Vagina (tissue), 2 donors: ENCODE results near the gene PLPPR4. TPM values are rescaled to one million over a fixed set of nuclear protein-coding genes. Genes with fewer than 3 reads are reported as not detected.
"Not testable (repeated sequence)": the region's sequence is repeated elsewhere in the genome, so short reads cannot be mapped to it uniquely, and the experiment has no call there.

Experiments
- DNase-seq, 2 donors: peaks; one replicate each; pipeline ENCODE4 v3.0.0-alpha.2; 2017; ENCODE audit errors: extremely low spot score in 2 of 2
- H3K27ac ChIP-seq: fragments of 200-600 bp; sonication (generic); one replicate; pipeline ENCODE4 v1.5.1; 2019
- H3K27me3 ChIP-seq: fragments of 200-600 bp; sonication (generic); one replicate; pipeline ENCODE4 v1.5.1; 2019
- H3K36me3 ChIP-seq, 2 donors: fragments of 200-600 bp; sonication (generic); one replicate each; pipeline ENCODE4 v1.5.1; 2017 to 2019
- H3K4me1 ChIP-seq: fragments of 200-600 bp; sonication (generic); one replicate; pipeline ENCODE4 v1.5.1; 2019
- H3K4me3 ChIP-seq, 2 donors: fragments of 200-600 bp; sonication (generic); 1 replicate in 1 of 2; 2 replicates in 1 of 2; pipeline ENCODE4 v1.5.1; 2016 to 2019
- H3K9me3 ChIP-seq: fragments of 200-600 bp; sonication (generic); one replicate; pipeline ENCODE4 v1.5.1; 2019
- CTCF ChIP-seq, 3 experiments: fragments of 450-650 bp in 2 of 3; fragments of 200-600 bp in 1 of 3; sonication (generic) in 1 of 3; IDR thresholded peaks; one replicate each; pipeline ENCODE4 v1.5.1; 2017 to 2019; ENCODE audit warnings: antibody characterized with exemption in 3 of 3, mild to moderate bottlenecking in 2 of 3, moderate library complexity in 2 of 3
- POLR2A ChIP-seq, 2 donors: fragments of 450-650 bp; IDR thresholded peaks; one replicate each; pipeline ENCODE4 v1.6.1; 2017; ENCODE audit warnings: antibody characterized with exemption in 2 of 2, mild to moderate bottlenecking in 2 of 2, moderate library complexity in 2 of 2
- POLR2AphosphoS5 ChIP-seq, 2 donors: sonication (generic); formaldehyde crosslinking; IDR thresholded peaks; one replicate each; pipeline ENCODE4 v1.9.0; 2017; ENCODE audit warnings: antibody characterized with exemption in 2 of 2, mild to moderate bottlenecking in 2 of 2, low read depth in 1 of 2; ENCODE audit not compliant: insufficient read depth in 1 of 2
- intact Hi-C: fragments of 100-400 bp; cut with DNase I; formaldehyde crosslinking; loops from one replicate; pipeline ENCODE4 v1.15.1; 2023
- total RNA-seq: library from RNA; depleted of rRNA; stranded (reverse); fragments of >200 nt; gene quantifications from one replicate; pipeline ENCODE4 v1.2.3, GENCODE V29; 2016

The PLPPR4 gene
- total RNA-seq, 1 donor from 2014 or later, result 1.5 TPM

DNA sequence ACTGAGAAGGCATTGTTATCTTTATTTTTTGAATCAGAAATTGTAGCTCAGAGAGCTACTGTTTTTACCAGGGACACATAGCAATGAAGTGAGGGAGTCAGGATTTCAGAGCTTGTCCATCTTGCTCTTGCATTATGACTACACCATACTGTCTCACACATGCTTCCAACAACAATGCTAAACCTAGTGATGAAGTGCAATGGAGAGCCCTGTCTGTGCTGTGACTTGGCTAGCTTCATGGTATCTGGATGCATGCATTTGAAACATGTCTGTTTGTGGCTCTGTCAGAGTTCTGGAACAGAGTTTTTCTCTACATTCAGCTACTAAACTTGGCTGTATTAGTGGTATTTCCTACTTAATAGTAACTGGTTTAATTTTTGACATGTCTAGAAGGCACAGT lies 7.0 kb downstream of the PLPPR4 start:
- no peaks in the 10 kb centered on the region for H3K9me3 ChIP-seq
- no peak overlapping the region for H3K4me3 ChIP-seq
- intact Hi-C loops, result no loop called here
- TF ChIP-seq POLR2AphosphoS5 (IDR thresholded peaks at IDR 0.05; ENCODE audit: insufficient read depth in 1 of 2, low read depth in 1 of 2), result no peak
- TF ChIP-seq CTCF (IDR thresholded peaks at IDR 0.05), result no peak
- no peak for TF ChIP-seq POLR2A (IDR thresholded peaks at IDR 0.05)
- no peaks in the 10 kb centered on the region for H3K27me3 ChIP-seq
- no peaks in the 10 kb centered on the region for H3K4me1 ChIP-seq
- DNase-seq, result no peak
- H3K36me3 ChIP-seq, result no peaks in the 10 kb centered on the region
- no peak overlapping the region for H3K27ac ChIP-seq

GRCh38 chr1:99277066-99277465 lies 12.8 kb downstream of the PLPPR4 start:
- no peak for DNase-seq
- Histone ChIP-seq H3K36me3 (no peaks in the 10 kb centered on the region), H3K4me3 (no peak overlapping the region), H3K27ac (no peak overlapping the region), H3K4me1 (no peaks in the 10 kb centered on the region), H3K9me3 (no peaks in the 10 kb centered on the region), H3K27me3 (no peaks in the 10 kb centered on the region)
- intact Hi-C loops, result no loop called here
- TF ChIP-seq POLR2AphosphoS5 (IDR thresholded peaks at IDR 0.05; ENCODE audit: insufficient read depth in 1 of 2, low read depth in 1 of 2) (no peak), CTCF (IDR thresholded peaks at IDR 0.05) (no peak), POLR2A (IDR thresholded peaks at IDR 0.05) (no peak)

DNA sequence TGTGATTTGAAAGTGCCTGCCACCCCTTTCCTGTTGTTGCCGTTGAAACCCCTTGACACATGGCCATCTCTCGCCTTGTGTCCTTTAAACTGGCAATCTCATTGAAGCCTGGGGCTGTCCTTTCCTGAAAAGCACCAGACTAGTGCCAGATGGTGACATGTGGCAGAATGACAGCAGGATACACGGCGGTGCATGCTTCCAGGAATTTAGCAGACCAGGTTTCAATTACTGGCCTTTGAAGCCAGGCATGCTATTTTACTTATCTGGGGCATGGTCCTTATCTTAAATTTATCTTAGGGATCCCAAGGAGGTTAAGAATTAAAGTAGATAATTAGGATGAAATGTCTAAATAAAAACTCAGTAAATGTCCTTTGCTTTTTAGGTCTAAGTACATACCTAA lies 15.2 kb downstream of the PLPPR4 start:
- no peaks in the 10 kb centered on the region for H3K9me3 ChIP-seq
- H3K4me3 ChIP-seq, result no peak overlapping the region
- H3K27ac ChIP-seq, result no peak overlapping the region
- intact Hi-C loops, result no loop called here
- no peaks in the 10 kb centered on the region for H3K27me3 ChIP-seq
- no peaks in the 10 kb centered on the region for H3K36me3 ChIP-seq
- TF ChIP-seq POLR2A (IDR thresholded peaks at IDR 0.05), result no peak
- no peaks in the 10 kb centered on the region for H3K4me1 ChIP-seq
- DNase-seq, result no peak

DNA sequence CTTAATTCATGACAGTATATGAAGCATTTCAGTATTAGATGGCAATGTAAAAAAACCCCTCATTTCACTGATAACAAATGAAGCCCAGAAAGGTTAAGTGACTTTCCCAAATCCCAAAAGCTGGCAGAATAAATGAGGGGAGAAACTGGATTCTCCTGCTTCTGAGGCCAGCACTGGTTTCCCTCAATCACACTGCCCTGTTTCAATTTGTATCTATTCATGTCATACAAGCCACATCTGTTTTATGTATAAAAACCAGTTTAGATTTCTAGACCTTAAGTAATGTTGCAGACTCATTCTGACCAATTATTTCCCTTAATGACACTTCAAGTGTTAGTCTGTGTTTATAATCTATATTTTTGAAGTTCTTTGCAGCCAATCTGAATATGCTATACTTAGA lies 16.8 kb downstream of the PLPPR4 start:
- no peak overlapping the region for H3K27ac ChIP-seq
- no peaks in the 10 kb centered on the region for H3K27me3 ChIP-seq
- H3K36me3 ChIP-seq, result no peaks in the 10 kb centered on the region
- TF ChIP-seq POLR2AphosphoS5 (IDR thresholded peaks at IDR 0.05; ENCODE audit: insufficient read depth in 1 of 2, low read depth in 1 of 2), result no peak
- TF ChIP-seq CTCF (IDR thresholded peaks at IDR 0.05), result no peak
- no peak for TF ChIP-seq POLR2A (IDR thresholded peaks at IDR 0.05)
- no peak for DNase-seq
- H3K4me1 ChIP-seq, result no peaks in the 10 kb centered on the region
- no peaks in the 10 kb centered on the region for H3K9me3 ChIP-seq
- intact Hi-C loops, result no loop called here
- H3K4me3 ChIP-seq, result no peak overlapping the region

DNA sequence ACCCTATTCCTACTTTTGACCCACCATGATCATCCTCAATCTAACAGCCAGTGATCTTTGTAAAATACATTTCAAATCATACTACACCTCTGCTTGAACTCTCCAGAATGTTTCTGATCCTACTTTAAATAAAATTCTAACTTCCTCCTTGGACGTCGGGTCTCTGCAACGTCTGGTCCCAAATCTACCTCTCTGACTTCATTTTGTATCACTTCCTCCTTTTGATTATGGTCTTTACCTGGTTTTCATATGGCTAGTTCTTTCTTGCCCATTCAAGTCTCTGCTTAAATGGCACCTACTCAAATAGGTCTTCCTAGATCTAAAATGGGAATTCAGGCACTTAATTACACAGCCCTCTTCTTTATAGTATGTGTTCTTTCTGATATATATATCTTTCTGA lies 18.2 kb downstream of the PLPPR4 start:
- no peak for TF ChIP-seq POLR2AphosphoS5 (IDR thresholded peaks at IDR 0.05; ENCODE audit: insufficient read depth in 1 of 2, low read depth in 1 of 2)
- Histone ChIP-seq H3K9me3 (no peaks in the 10 kb centered on the region), H3K4me3 (no peak overlapping the region), H3K27me3 (no peaks in the 10 kb centered on the region), H3K4me1 (no peaks in the 10 kb centered on the region), H3K27ac (no peak overlapping the region), H3K36me3 (no peaks in the 10 kb centered on the region)
- intact Hi-C loops, result no loop called here
- no peak for DNase-seq

- H3K9me3 ChIP-seq, H3K27ac ChIP-seq, DNase-seq, intact Hi-C loops, H3K27me3 ChIP-seq, H3K4me3 ChIP-seq, H3K4me1 ChIP-seq, H3K36me3 ChIP-seq: not testable (repeated sequence)
Measured at GRCh38 chr1:99283521-99283920, 19.2 kb downstream of the PLPPR4 start.

GRCh38 chr1:99292886-99293285 lies 28.6 kb downstream of the PLPPR4 start:
- Histone ChIP-seq H3K36me3 (no peaks in the 10 kb centered on the region), H3K4me3 (no peak overlapping the region), H3K27ac (no peak overlapping the region), H3K9me3 (no peaks in the 10 kb centered on the region), H3K27me3 (no peaks in the 10 kb centered on the region), H3K4me1 (no peaks in the 10 kb centered on the region)
- TF ChIP-seq CTCF (IDR thresholded peaks at IDR 0.05) (no peak), POLR2A (IDR thresholded peaks at IDR 0.05) (no peak), POLR2AphosphoS5 (IDR thresholded peaks at IDR 0.05; ENCODE audit: insufficient read depth in 1 of 2, low read depth in 1 of 2) (no peak)
- intact Hi-C loops, result loop anchor here (1.0 kb wide), 1 partner anchor 24 kb away; no protein-coding TSS in a partner anchor
- DNase-seq, result no peak
